Pancreas (tissue), 10 donors: Measurements from ENCODE around the gene ACOX3. TPM values are rescaled to one million over a fixed set of nuclear protein-coding genes. Genes with fewer than 3 reads are reported as not detected.
"Not testable (repeated sequence)": the region's sequence is repeated elsewhere in the genome, so short reads cannot be mapped to it uniquely, and the experiment has no call there.

Source experiments
- ATAC-seq, 4 donors: fragments of 200-7000 bp; cut with Tn5 transposase; one replicate each; pipeline versions ENCODE4 v1.8.0 to v1.9.1; 2020; ENCODE audit warnings: mild to moderate bottlenecking in 4 of 4, moderate library complexity in 4 of 4
- DNase-seq, 6 donors: peaks; one replicate each; pipeline ENCODE4 v3.0.0-alpha.2; 2020
- FAIRE-seq: peaks from 2 replicates; lab custom pipeline; 2012; peaks lifted over from hg19 to GRCh38; lab: Jason Lieb, UNC
- H3K27ac ChIP-seq, 4 donors: fragments of 200-600 bp; sonication (generic); 1 replicate in 3 of 4; 2 replicates in 1 of 4; pipeline versions ENCODE4 v1.5.0 to v1.8.0; 2020
- H3K27me3 ChIP-seq, 4 donors: fragments of 200-600 bp; one replicate each; pipeline ENCODE4 v1.8.0; 2021
- H3K36me3 ChIP-seq, 3 donors: fragments of 200-600 bp; sonication (generic) in 1 of 3; one replicate each; pipeline versions ENCODE4 v1.5.0 to v1.8.0; 2020 to 2021
- H3K4me1 ChIP-seq, 3 donors: fragments of 200-600 bp; one replicate each; pipeline ENCODE4 v1.8.0; 2021
- H3K4me3 ChIP-seq, 4 donors: fragments of 200-600 bp; sonication (generic) in 2 of 4; one replicate each; pipeline versions ENCODE4 v1.5.0 to v1.8.0; 2020 to 2021
- H3K9me3 ChIP-seq, 4 donors: fragments of 200-600 bp; one replicate each; pipeline ENCODE4 v1.8.0; 2021
- WGBS, 2 donors: extraction: QIAGEN DNeasy Blood & Tissue Kit; methylation state at CpG; one replicate each; pipeline ENCODE4 v1.1.7; 2013; 5-methylcytosine and 5-hydroxymethylcytosine counted together
- intact Hi-C, 3 donors: fragments of 100-400 bp; cut with DNase I; formaldehyde crosslinking; loops; one replicate each; pipeline versions ENCODE4 v1.11.1 to v1.14.2; 2022
- polyA plus RNA-seq, 2 donors: library from polyadenylated mRNA; stranded (reverse); fragments of 200-250 nt; gene quantifications; one replicate each; pipeline ENCODE4 v1.2.3, GENCODE V29; 2013
- total RNA-seq, 6 donors: library from RNA; stranded (reverse); fragmentation: NEBNext Ultra II Directional in 4 of 6; extraction: Animal tissue kit (Norgen Biotek cat#: 25700) in 4 of 6; gene quantifications; one replicate each; pipeline versions ENCODE4 v1.2.1 to v1.2.4, GENCODE V29; 2021 to 2023
- TF ChIP-seq, protein P1 (sequence below), 4 donors: fragments of 200-600 bp; sonication (generic) in 3 of 4; IDR thresholded peaks; one replicate each; pipeline versions ENCODE4 v1.5.0 to v1.8.0; 2021; ENCODE audit warnings: antibody characterized with exemption in 4 of 4
- donor health status: healthy with polysubstance abuse.
- donor health status: DM: no; HTN: no; CAD: no; lungs with moderate emphysema.
- donor health status: DM: no; HTN: no; CAD: no.
- donor health status: control.
- donor health status: control.
- donor health status: Bipolar disorder and iron deficiency.
- donor health status: DM: yes; HTN: yes; CAD: no.
- donor health status: DM: no; HTN: no; CAD: no.
- donor health status: DM: no; HTN: no; CAD: no.
- donor health status: DM: yes; HTN: yes; CAD: no.

The ACOX3 gene
- total and polyA plus RNA-seq, 8 donors: 16.1 to 24.8 (median 18.6) TPM

DNA sequence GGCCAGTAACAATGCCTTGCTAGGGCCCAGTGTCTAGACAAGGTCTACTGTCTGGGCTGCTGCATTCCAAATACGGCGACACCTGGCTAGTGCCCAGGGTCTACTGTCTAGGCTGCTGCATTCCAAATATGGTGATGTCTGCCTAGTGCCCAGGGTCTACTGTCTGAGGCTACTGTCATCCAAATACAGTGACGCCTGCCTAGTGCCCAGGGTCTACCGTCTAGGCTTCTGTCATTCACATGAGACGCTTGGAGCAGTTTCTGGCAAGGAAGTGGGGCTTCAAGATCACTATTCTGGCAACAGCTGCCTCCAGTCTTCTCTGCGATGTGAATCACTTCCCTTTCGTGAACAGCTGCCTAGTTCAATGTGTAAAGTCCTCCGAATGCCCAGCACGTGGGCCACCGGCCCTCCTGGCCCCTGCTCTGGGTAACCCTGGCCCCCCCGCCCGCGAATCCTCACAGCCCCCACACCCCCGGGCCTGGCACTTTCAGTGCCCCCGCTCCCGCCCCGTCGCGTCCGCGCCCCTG lies 12.7 kb downstream of the ACOX3 start:
- DNase-seq (peak in 4 of 6 donors; percentile 24 to 61 (median 50)), ATAC-seq (peak; percentile 59 to 75 (median 68)), FAIRE-seq (no peak)
- Histone ChIP-seq H3K4me1 (peaks cover 0 to 21% (median 0%) of the 10 kb centered on the region in 3 donors), H3K9me3 (no peaks in the 10 kb centered on the region), H3K36me3 (no peaks in the 10 kb centered on the region), H3K27me3 (no peaks in the 10 kb centered on the region), H3K27ac (peak overlapping the region; percentile 69 to 88 (median 78)), H3K4me3 (peak overlapping the region; percentile 55 to 86 (median 78))
- intact Hi-C loops: no loop called here
- WGBS, 2 donors: 0 to 1% methylated on average over 21 of the region's 21 CpGs
- TF ChIP-seq, protein P1, sequence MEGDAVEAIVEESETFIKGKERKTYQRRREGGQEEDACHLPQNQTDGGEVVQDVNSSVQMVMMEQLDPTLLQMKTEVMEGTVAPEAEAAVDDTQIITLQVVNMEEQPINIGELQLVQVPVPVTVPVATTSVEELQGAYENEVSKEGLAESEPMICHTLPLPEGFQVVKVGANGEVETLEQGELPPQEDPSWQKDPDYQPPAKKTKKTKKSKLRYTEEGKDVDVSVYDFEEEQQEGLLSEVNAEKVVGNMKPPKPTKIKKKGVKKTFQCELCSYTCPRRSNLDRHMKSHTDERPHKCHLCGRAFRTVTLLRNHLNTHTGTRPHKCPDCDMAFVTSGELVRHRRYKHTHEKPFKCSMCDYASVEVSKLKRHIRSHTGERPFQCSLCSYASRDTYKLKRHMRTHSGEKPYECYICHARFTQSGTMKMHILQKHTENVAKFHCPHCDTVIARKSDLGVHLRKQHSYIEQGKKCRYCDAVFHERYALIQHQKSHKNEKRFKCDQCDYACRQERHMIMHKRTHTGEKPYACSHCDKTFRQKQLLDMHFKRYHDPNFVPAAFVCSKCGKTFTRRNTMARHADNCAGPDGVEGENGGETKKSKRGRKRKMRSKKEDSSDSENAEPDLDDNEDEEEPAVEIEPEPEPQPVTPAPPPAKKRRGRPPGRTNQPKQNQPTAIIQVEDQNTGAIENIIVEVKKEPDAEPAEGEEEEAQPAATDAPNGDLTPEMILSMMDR (IDR thresholded peaks at IDR 0.05): no peak

GRCh38 chr4:8427262-8427661 lies 13.3 kb downstream of the ACOX3 start:
- DNase-seq (no peak), ATAC-seq (no peak), FAIRE-seq (no peak)
- Histone ChIP-seq H3K4me1 (peaks cover 0 to 21% (median 0%) of the 10 kb centered on the region in 3 donors), H3K27ac (no peak overlapping the region), H3K9me3 (no peaks in the 10 kb centered on the region), H3K4me3 (peak overlapping the region; percentile 55 to 86 (median 78)), H3K36me3 (no peaks in the 10 kb centered on the region), H3K27me3 (no peaks in the 10 kb centered on the region)
- intact Hi-C loops: no loop called here
- WGBS, 2 donors: 71 to 76% methylated on average over 17 of the region's 17 CpGs
- TF ChIP-seq, protein P1 (IDR thresholded peaks at IDR 0.05): no peak

GRCh38 chr4:8422786-8423185 lies 17.7 kb downstream of the ACOX3 start:
- intact Hi-C loops: no loop called here
- H3K4me1 ChIP-seq: peaks cover 0 to 13% (median 0%) of the 10 kb centered on the region in 3 donors
- no peak overlapping the region for H3K4me3 ChIP-seq
- ATAC-seq: no peak
- DNase-seq: no peak
- 76 to 82% methylated on average over 5 of the region's 5 CpGs for WGBS, 2 donors
- no peak for FAIRE-seq
- no peak overlapping the region for H3K27ac ChIP-seq
- no peaks in the 10 kb centered on the region for H3K36me3 ChIP-seq
- TF ChIP-seq, protein P1 (IDR thresholded peaks at IDR 0.05): no peak
- no peaks in the 10 kb centered on the region for H3K9me3 ChIP-seq
- H3K27me3 ChIP-seq: no peaks in the 10 kb centered on the region

DNA sequence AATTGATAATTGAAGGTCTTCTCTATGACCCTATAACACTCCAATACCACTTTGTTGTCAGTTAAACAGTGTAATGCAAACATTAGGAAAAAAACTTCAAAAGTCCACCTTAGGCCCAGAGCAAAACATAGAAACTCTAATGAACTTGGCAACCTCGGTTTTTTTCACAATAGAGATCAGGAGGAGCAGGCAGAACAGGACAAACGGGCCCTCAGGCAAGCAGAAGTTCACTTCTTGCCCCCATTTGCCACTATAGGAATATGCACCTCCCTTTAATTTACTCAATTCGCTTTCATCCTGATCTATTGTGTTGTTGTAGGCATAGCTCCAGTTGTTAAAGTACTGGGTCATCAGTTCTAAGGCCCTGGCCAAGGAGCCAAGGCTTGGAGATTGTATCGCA lies 18.2 kb downstream of the ACOX3 start:
- FAIRE-seq (no peak), DNase-seq (no peak), ATAC-seq (no peak)
- H3K4me3 ChIP-seq: no peak overlapping the region
- no peaks in the 10 kb centered on the region for H3K9me3 ChIP-seq
- H3K27me3 ChIP-seq: no peaks in the 10 kb centered on the region
- no peak overlapping the region for H3K27ac ChIP-seq
- peaks cover 0 to 12% (median 0%) of the 10 kb centered on the region in 3 donors for H3K4me1 ChIP-seq
- TF ChIP-seq, protein P1 (IDR thresholded peaks at IDR 0.05): no peak
- intact Hi-C loops: no loop called here
- WGBS, 2 donors: 32 to 43% methylated on average over 4 of the region's 4 CpGs
- no peaks in the 10 kb centered on the region for H3K36me3 ChIP-seq

- intact Hi-C loops, H3K27ac ChIP-seq, FAIRE-seq, H3K9me3 ChIP-seq, H3K4me3 ChIP-seq, DNase-seq, H3K4me1 ChIP-seq, H3K36me3 ChIP-seq, ATAC-seq, H3K27me3 ChIP-seq: not testable (repeated sequence)
Measured at GRCh38 chr4:8420151-8420550, 20.4 kb downstream of the ACOX3 start.
